T-cell (primary cell): ENCODE measurements around the gene RNASET2. TPM values are rescaled to one million over a fixed set of nuclear protein-coding genes. Genes with fewer than 3 reads are reported as not detected.

Experiments used
- ATAC-seq, 4 experiments: fragments of 200-7000 bp in 3 of 4; fragments of 150-1000 bp in 1 of 4; cut with Tn5 transposase; replicated peaks in 1 of 4; 1 replicate in 3 of 4; 2 replicates in 1 of 4; pipeline ENCODE4 v1.10.0; 2021; ENCODE audit warnings: moderate library complexity in 3 of 4, mild to moderate bottlenecking in 2 of 4, moderate number of reproducible peaks in 1 of 4
- CTCF ChIA-PET, 2 donors: fragments of 300-600 bp; sonication (Branson Sonifier 250); formaldehyde crosslinking; loops; one replicate each; lab custom pipeline; 2022; ENCODE audit warnings: antibody characterized with exemption in 2 of 2; lab: Charles Lee
- POLR2A ChIA-PET, 2 donors: fragments of 300-600 bp; sonication (Branson Sonifier 250); formaldehyde crosslinking; loops; one replicate each; lab custom pipeline; 2022; ENCODE audit warnings: antibody characterized with exemption in 2 of 2; lab: Charles Lee
- DNase-seq, 35 experiments: peaks; one replicate each; pipeline versions ENCODE4 v3.0.0 to v3.0.0-alpha.2; 2013 to 2023
- H3K27ac ChIP-seq: one replicate; pipeline ENCODE4 v1.5.1; 2013; ENCODE audit warnings: low read length
- H3K27me3 ChIP-seq, 2 experiments: replicated peaks in 1 of 2; 1 replicate in 1 of 2; 2 replicates in 1 of 2; pipeline versions ENCODE4 v1.6.1 to v1.7.0; 2013; ENCODE audit warnings: low read length in 1 of 2, mixed read lengths in 1 of 2; ENCODE audit not compliant: control insufficient read depth in 2 of 2, insufficient read depth in 2 of 2; ENCODE audit errors: extremely low read depth in 1 of 2
- H3K36me3 ChIP-seq, 2 donors: 1 replicate in 1 of 2; 2 replicates in 1 of 2; pipeline versions ENCODE4 v1.6.1 to v1.7.0; 2013; ENCODE audit warnings: low read length in 1 of 2; ENCODE audit not compliant: control insufficient read depth in 2 of 2, insufficient read depth in 1 of 2; ENCODE audit errors: extremely low read depth in 1 of 2
- H3K4me1 ChIP-seq, 2 experiments: 1 replicate in 1 of 2; 2 replicates in 1 of 2; pipeline versions ENCODE4 v1.6.1 to v1.7.0; 2013; ENCODE audit warnings: low read length in 2 of 2, mixed read lengths in 1 of 2; ENCODE audit not compliant: insufficient read depth in 2 of 2, control insufficient read depth in 1 of 2; ENCODE audit errors: extremely low read depth in 1 of 2
- H3K4me3 ChIP-seq, 2 donors: 1 replicate in 1 of 2; 2 replicates in 1 of 2; pipeline versions ENCODE4 v1.5.1 to v1.7.0; 2013; ENCODE audit warnings: mild to moderate bottlenecking in 2 of 2, low read length in 1 of 2, moderate library complexity in 1 of 2; ENCODE audit not compliant: control insufficient read depth in 1 of 2; ENCODE audit errors: extremely low read depth in 1 of 2
- H3K9me3 ChIP-seq: 2 replicates; pipeline ENCODE4 v1.7.0; 2013
- H3K27ac Mint-ChIP-seq, 2 donors: one replicate each; pipeline ENCODE4 v1.8.0; 2020 to 2021; ENCODE audit warnings: mild to moderate bottlenecking in 2 of 2, mixed read lengths in 2 of 2
- H3K27me3 Mint-ChIP-seq, 2 donors: one replicate each; pipeline ENCODE4 v1.8.0; 2021 to 2022; ENCODE audit warnings: mixed read lengths in 2 of 2
- H3K36me3 Mint-ChIP-seq: one replicate; pipeline ENCODE4 v1.8.0; 2021; ENCODE audit warnings: mixed read lengths
- H3K4me1 Mint-ChIP-seq, 3 donors: one replicate each; pipeline ENCODE4 v1.8.0; 2020 to 2022; ENCODE audit warnings: mixed read lengths in 3 of 3, mild to moderate bottlenecking in 1 of 3
- H3K4me3 Mint-ChIP-seq, 3 donors: one replicate each; pipeline ENCODE4 v1.8.0; 2020 to 2022; ENCODE audit warnings: mild to moderate bottlenecking in 3 of 3, mixed read lengths in 3 of 3, moderate library complexity in 3 of 3
- H3K9me3 Mint-ChIP-seq, 3 donors: one replicate each; pipeline ENCODE4 v1.8.0; 2020 to 2022; ENCODE audit warnings: mixed read lengths in 3 of 3
- WGBS: methylation state at CpG from one replicate; pipeline ENCODE4 v1.1.5; 2013; ENCODE audit warnings: missing lambda C conversion rate; ENCODE audit not compliant: insufficient coverage; 5-methylcytosine and 5-hydroxymethylcytosine counted together
- total RNA-seq, 35 experiments: library from RNA in 6 of 35; stranded (reverse) in 6 of 35; fragments of 120-200 nt in 1 of 35; gene quantifications; one replicate each; pipeline versions ENCODE4 v1.2.1 to v1.2.4 and lab custom pipeline; 2013 to 2026

RNASET2 gene
- total RNA-seq, 5 donors from 2014 or later (not counting 1 experiment from before 2014, with no cell fraction given) = 121 to 275 (median 252) TPM

DNA sequence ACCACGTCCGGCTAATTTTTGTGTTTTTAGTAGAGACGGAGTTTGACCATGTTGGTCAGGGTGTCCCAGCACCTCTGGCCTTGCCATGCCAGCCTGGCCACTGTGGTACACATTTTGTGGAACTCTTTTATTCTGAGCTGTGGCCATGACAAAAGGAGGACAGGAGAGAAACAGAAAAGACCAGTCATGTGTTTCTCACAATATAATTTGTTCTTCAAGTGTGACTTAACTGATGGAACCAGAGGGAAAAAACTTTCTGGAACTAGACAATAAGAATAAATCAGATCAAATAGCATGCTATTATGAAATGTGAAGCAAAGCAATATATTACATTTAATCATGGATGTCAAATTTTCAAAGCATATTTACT lies 4.2 kb upstream of the RNASET2 start:
- Histone ChIP-seq H3K4me3 (no peak overlapping the region), H3K27ac (no peak overlapping the region), H3K36me3 (no peaks in the 10 kb centered on the region), H3K27me3 (no peaks in the 10 kb centered on the region), H3K9me3 (no peaks in the 10 kb centered on the region), H3K4me1 (peaks cover 29 to 45% of the 10 kb centered on the region in 2 experiments)
- Mint-ChIP-seq H3K4me1 (peaks cover 37 to 42% (median 41%) of the 10 kb centered on the region in 3 donors), H3K4me3 (peak overlapping the region in 1 of 3 donors; percentile 92), H3K27ac (peak overlapping the region; percentile 99), H3K36me3 (peaks cover 5% of the 10 kb centered on the region), H3K9me3 (peaks cover 0 to 9% (median 6%) of the 10 kb centered on the region in 3 donors), H3K27me3 (no peaks in the 10 kb centered on the region)
- ChIA-PET POLR2A (interaction anchor here in 1 of 2 donors (1.2 kb wide), 1 partner anchor 10 kb away, joined by 3 read pairs; no protein-coding TSS in a partner anchor), CTCF (interaction anchor here (1.7 to 2.6 kb wide), 2 partner anchors 29 kb away, joined by 17 to 24 read pairs; no protein-coding TSS in a partner anchor)
- no peak for DNase-seq
- WGBS = no CpG with 5 or more reads among the region's 3 CpGs
- ATAC-seq = no peak

DNA sequence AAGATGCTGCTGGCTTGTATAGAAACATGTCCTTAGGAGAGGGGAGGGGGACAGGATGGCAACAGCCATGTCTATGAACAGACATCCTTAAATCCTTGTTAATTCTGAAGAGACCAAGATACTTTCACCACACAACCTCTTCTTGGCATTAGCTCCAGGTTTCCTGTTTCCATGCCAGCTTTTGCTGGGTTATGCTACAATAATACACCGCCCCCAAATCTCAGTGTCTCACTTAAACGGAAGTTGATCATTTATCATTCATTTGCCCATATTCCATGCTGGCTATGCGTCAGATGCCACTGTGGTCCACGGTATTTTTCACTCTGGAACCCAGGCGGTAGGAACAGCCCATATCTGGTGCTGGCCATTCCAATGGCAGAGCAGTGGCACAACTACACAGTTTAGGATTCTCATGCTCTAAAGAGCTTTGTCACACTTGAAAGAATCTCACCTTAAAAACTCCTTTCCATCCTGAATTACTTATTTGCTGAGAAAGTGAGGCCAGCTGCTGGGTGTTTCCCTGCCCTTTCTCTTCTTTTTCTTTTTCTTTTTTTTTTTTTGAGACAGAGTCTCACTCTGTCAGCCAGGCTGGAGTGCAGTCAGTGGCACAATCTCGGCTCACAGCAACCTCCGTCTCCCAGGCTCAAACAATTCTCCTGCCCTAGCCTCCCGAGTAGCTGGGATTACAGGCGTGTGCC lies 3.7 kb upstream of the RNASET2 start:
- H3K27me3 ChIP-seq = no peaks in the 10 kb centered on the region
- no peak overlapping the region for H3K4me3 ChIP-seq
- H3K9me3 ChIP-seq = no peaks in the 10 kb centered on the region
- peak overlapping the region; percentile 90 for H3K27ac ChIP-seq
- 74% methylated on average over 5 of the region's 9 CpGs for WGBS
- ChIA-PET POLR2A (interaction anchor here (0.6 to 1.2 kb wide), 6 partner anchors 10 to 135 kb away, joined by 3 to 7 read pairs (median 4); no protein-coding TSS in a partner anchor), CTCF (interaction anchor here (0.5 to 2.6 kb wide), 4 partner anchors 17 to 30 kb away, joined by 3 to 24 read pairs (median 10); no protein-coding TSS in a partner anchor)
- H3K27ac Mint-ChIP-seq = peak overlapping the region; percentile 99
- H3K36me3 Mint-ChIP-seq = peaks cover 7% of the 10 kb centered on the region
- H3K4me3 Mint-ChIP-seq = peak overlapping the region; percentile 92
- peaks cover 29 to 50% of the 10 kb centered on the region in 2 experiments for H3K4me1 ChIP-seq
- no peaks in the 10 kb centered on the region for H3K27me3 Mint-ChIP-seq
- no peaks in the 10 kb centered on the region for H3K36me3 ChIP-seq
- peaks cover 42 to 45% (median 43%) of the 10 kb centered on the region in 3 donors for H3K4me1 Mint-ChIP-seq
- DNase-seq (no peak), ATAC-seq (no peak)
- peaks cover 0 to 9% (median 6%) of the 10 kb centered on the region in 3 donors for H3K9me3 Mint-ChIP-seq

DNA sequence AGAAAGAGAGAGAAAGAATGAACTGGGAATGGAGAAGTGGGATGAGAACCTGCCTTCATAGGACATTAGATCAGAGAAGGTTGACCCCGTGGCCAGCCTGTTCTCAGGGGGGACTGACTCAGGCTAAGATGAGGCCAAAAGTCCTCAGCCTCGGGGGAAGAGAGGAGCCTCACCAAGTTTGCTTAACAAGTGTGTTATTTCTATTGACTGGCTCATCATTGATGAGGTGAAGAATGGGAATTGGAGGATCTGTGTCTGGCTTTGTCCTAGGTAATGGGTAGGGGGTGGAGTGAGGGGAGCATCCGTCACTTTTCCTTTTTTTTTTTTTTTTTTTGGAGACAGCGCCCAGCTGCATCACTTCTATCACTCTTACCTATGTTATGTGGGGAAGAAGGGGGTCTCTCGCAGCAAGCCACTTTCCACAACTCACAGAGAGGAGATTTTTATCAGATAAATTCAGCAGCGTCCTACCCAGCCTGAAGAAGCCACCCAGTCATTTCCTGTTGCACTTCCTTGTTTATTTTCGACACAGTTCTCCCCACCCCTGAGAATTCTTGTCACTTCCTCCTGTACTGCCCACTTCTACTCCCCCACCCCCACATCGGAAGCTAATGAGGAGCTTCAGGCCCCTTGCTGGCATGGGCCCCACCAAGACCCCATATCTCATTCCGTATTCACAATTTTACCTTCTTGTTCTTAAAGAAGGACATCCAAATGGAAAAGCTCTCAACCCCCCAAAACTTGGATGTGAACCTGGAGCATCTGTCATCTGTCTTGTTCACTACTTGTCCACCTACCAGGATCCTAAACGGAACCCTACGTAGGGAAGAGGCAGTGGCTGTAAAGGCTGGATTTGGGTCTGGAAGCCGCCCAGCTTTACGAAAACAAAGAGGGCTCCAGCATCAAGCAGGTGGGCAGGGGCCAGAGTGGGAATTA lies 2.8 kb upstream of the RNASET2 start:
- POLR2A ChIA-PET = interaction anchor here (0.6 to 1.0 kb wide), 4 partner anchors 18 to 134 kb away, joined by 3 to 7 read pairs (median 4); no protein-coding TSS in a partner anchor
- ATAC-seq (peak; percentile 22 to 41 (median 32)), DNase-seq (peak in 33 of 35 experiments; percentile 31 to 80 (median 58))
- H3K27me3 ChIP-seq = no peaks in the 10 kb centered on the region
- peak overlapping the region; percentile 92 for H3K4me3 Mint-ChIP-seq
- peaks cover 47 to 51% (median 51%) of the 10 kb centered on the region in 3 donors for H3K4me1 Mint-ChIP-seq
- peaks cover 30 to 59% of the 10 kb centered on the region in 2 experiments for H3K4me1 ChIP-seq
- H3K27me3 Mint-ChIP-seq = no peaks in the 10 kb centered on the region
- 5% methylated on average over 2 of the region's 13 CpGs for WGBS
- H3K4me3 ChIP-seq = peak overlapping the region; percentile 32 to 36
- CTCF ChIA-PET = interaction anchor here (0.5 to 2.6 kb wide), 4 partner anchors 18 to 56 kb away, joined by 3 to 24 read pairs (median 10); no protein-coding TSS in a partner anchor
- peak overlapping the region; percentile 90 for H3K27ac ChIP-seq
- no peaks in the 10 kb centered on the region for H3K9me3 ChIP-seq
- peaks cover 9% of the 10 kb centered on the region for H3K36me3 Mint-ChIP-seq
- H3K9me3 Mint-ChIP-seq = peaks cover 0 to 9% (median 5%) of the 10 kb centered on the region in 3 donors
- H3K27ac Mint-ChIP-seq = peak overlapping the region; percentile 99
- H3K36me3 ChIP-seq = no peaks in the 10 kb centered on the region

DNA sequence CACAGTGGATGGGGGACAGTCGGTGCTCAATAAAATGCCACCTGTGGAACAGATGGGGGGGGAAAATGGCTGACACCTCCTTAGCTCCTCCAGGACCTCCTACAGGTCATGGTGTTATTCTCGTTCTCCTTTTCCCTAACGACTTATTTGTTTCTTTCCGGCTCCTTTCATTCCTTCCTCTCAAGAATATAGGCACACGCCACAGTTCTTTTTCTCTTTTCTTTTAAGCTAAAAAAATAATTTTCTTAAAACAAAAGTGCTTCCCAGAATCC lies 1.4 kb upstream of the RNASET2 start:
- ChIA-PET POLR2A (interaction anchor here (0.5 to 0.6 kb wide), 3 partner anchors 10 to 623 kb away, joined by 3 to 7 read pairs (median 4); no protein-coding TSS in a partner anchor), CTCF (interaction anchor here (1.3 kb wide), 2 partner anchors 10 to 41 kb away, joined by 3 to 4 read pairs; partner anchors contain the start of gene CEP43 (in 1 of the 2))
- Histone ChIP-seq H3K27ac (peak overlapping the region; percentile 90), H3K27me3 (no peaks in the 10 kb centered on the region), H3K4me3 (peak overlapping the region; percentile 67 to 92), H3K4me1 (peaks cover 42 to 70% of the 10 kb centered on the region in 2 experiments), H3K9me3 (no peaks in the 10 kb centered on the region), H3K36me3 (no peaks in the 10 kb centered on the region)
- Mint-ChIP-seq H3K27me3 (no peaks in the 10 kb centered on the region), H3K36me3 (peaks cover 10% of the 10 kb centered on the region), H3K27ac (peak overlapping the region; percentile 99), H3K4me3 (peak overlapping the region; percentile 92), H3K9me3 (peaks cover 0 to 4% (median 2%) of the 10 kb centered on the region in 3 donors), H3K4me1 (peaks cover 57 to 66% (median 65%) of the 10 kb centered on the region in 3 donors)
- 81% methylated on average over 3 of the region's 5 CpGs for WGBS
- DNase-seq (peak in 1 of 35 experiments; percentile 25), ATAC-seq (no peak)

DNA sequence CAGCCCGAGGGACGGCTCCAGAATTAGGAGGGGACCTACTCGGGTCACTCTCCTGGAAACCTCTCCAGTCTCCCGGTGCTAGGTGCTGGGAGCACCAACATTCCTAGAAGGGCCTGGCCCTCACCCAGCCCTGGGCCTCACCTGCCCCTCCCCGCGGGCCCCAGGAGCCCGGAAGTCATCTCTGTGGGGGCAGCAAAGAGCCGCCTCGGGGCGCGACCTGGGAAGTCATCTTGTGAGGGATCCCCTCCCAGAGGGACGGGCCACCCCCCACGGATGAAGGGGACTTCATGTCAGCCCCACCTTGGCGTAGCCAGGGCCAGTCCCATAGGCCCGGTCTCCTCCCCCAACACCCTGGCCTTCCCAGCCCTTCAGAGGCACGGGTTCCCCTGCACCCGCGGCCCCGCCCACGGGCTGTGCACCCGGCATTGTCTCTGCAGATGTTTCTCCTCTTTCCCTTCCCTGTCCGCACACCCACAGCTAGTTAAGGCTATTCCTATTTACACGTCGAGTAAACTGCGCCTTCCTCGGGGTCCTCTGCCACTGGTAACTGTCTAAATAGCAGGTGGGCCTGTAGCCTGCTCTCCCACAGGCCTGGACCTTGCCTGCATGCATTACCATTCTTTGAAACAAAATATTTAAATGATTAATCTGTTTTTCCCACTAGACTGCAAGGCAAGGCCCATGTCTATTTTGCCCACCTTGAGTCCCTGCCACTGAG lies 896 bp upstream of the RNASET2 start:
- 6% methylated on average over 25 of the region's 26 CpGs for WGBS
- peak overlapping the region; percentile 90 for H3K27ac ChIP-seq

More for the DNA sequence above, 896 bp upstream of the RNASET2 start:
- Histone ChIP-seq H3K27me3 (no peaks in the 10 kb centered on the region), H3K36me3 (peaks cover 0 to 1% of the 10 kb centered on the region in 2 donors), H3K9me3 (no peaks in the 10 kb centered on the region), H3K4me3 (peak overlapping the region; percentile 67 to 92), H3K4me1 (peaks cover 46 to 75% of the 10 kb centered on the region in 2 experiments)
- POLR2A ChIA-PET = interaction anchor here in 1 of 2 donors (0.5 to 1.0 kb wide), 6 partner anchors 9 to 50 kb away, joined by 3 to 7 read pairs (median 4); no protein-coding TSS in a partner anchor
- no peaks in the 10 kb centered on the region for H3K9me3 Mint-ChIP-seq
- H3K4me1 Mint-ChIP-seq = peaks cover 62 to 71% (median 70%) of the 10 kb centered on the region in 3 donors
- peak overlapping the region; percentile 92 for H3K4me3 Mint-ChIP-seq
- DNase-seq (peak in 31 of 35 experiments; percentile 15 to 68 (median 36)), ATAC-seq (peak; percentile 9 to 38 (median 16))
- CTCF ChIA-PET = interaction anchor here (0.9 to 1.6 kb wide), 6 partner anchors 10 to 41 kb away, joined by 3 to 10 read pairs (median 4); partner anchors contain the start of gene CEP43 (in 1 of the 2)
- H3K27ac Mint-ChIP-seq = peak overlapping the region; percentile 99
- peaks cover 10% of the 10 kb centered on the region for H3K36me3 Mint-ChIP-seq
- no peaks in the 10 kb centered on the region for H3K27me3 Mint-ChIP-seq
